HG03521 (cell line): ENCODE data around the gene SEMA5A.

Experiments
- ATAC-seq: cut with Tn5 transposase; IDR thresholded peaks from one replicate; pipeline ENCODE4 v1.9.1; 2021; ENCODE audit warnings: mild to moderate bottlenecking, moderate library complexity; ENCODE audit not compliant: unreplicated experiment

SEMA5A gene

GRCh38 chr5:9545992-9546851 is at the start of gene SEMA5A:
TSS of gene SEMA5A (minus strand) at chr5:9546075. CDS start at chr5:9379946, 166,129 bp downstream.
- no peak for ATAC-seq

GRCh38 chr5:9594913-9595312 is 49.0 kb upstream of the SEMA5A start:
- ATAC-seq, result no peak

- ATAC-seq, result no peak
Observed at GRCh38 chr5:9589049-9589835, 43.4 kb upstream of the SEMA5A start.

GRCh38 chr5:9588254-9588653 is 42.4 kb upstream of the SEMA5A start:
- no peak for ATAC-seq

DNA sequence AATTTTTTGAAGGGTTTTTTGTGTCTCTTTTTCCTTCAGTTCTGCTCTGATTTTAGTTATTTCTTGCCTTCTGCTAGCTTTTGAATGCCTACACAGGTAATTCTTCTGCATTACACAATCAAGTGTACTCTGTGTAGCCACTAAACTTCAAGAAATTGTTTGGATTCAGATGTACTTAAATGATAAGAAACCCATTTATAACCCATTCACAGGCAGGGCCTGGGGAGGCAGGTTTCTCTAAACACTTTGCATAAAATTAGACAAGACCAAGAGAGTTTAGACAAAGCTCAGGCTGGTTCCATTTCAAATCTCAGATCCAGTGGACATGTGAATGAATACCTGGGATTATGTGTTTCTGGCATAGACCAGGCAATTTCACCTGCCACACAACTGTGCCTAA is 41.3 kb upstream of the SEMA5A start:
- no peak for ATAC-seq

DNA sequence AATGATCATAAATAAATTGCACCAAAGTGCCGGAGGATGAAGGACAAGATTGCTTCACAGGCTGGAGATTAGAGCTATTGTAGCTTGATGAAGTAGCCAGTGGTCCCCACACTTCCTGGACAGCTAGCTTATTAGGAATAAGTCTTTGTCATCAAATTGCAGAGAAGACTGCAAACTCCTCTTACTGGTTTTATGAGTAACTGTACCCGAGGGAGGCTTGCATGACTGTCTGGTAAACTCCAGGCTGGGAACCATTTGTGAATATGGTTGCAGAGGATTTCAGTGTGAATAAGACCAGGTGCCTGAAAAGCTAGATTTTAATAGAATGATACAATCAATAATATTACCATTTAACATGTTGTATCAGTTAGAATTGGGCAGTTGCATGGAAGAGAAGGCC is 36.5 kb upstream of the SEMA5A start:
- no peak for ATAC-seq

DNA sequence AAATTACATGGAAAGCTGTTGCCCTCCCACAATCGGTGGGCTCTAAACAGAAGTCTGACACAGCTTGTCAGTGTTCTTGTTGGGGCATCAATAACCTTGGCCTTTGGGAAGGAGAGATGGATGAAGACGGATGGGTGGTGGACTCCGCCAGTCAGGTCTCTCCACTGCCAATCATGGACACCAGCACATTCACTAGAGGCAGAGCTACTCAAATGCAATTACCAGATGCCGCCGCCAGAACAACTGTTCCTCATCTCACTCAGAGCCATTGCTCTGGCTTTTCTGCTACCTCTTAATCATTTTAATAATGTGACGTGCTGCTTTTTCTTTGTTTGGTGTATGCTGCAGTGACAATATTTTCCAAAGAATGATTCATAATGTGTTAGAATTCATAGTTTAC is 27.9 kb upstream of the SEMA5A start:
- no peak for ATAC-seq

- no peak for ATAC-seq
Observed at GRCh38 chr5:9572246-9572645, 26.4 kb upstream of the SEMA5A start.

GRCh38 chr5:9570876-9571275 is 25.0 kb upstream of the SEMA5A start:
- no peak for ATAC-seq

GRCh38 chr5:9567039-9567438 is 21.2 kb upstream of the SEMA5A start:
- no peak for ATAC-seq

GRCh38 chr5:9564752-9565151 is 18.9 kb upstream of the SEMA5A start:
- ATAC-seq, result no peak

DNA sequence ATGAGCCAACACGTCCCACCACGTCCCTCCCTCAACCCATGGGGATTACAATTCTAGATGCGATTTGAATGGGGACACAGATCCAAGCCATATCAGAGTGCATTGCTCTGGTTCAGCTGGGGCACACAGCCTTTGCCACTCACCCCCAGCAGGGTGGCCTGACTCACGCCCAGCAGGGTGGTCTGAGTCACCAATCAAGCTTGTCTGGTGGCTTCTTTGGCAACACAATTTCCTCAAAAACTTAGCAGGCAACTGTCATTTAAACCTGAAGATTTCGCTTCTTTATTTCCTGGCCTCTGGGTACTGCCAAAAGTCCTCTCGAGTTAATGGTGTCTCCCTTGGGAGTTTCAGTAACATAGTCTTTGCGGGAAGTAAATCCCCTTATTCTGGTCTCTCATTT is 16.3 kb upstream of the SEMA5A start:
- ATAC-seq, result no peak

- ATAC-seq, result no peak
Observed at GRCh38 chr5:9559965-9560364, 14.1 kb upstream of the SEMA5A start.

- ATAC-seq, result no peak
Observed at GRCh38 chr5:9558319-9558965, 12.6 kb upstream of the SEMA5A start.

DNA sequence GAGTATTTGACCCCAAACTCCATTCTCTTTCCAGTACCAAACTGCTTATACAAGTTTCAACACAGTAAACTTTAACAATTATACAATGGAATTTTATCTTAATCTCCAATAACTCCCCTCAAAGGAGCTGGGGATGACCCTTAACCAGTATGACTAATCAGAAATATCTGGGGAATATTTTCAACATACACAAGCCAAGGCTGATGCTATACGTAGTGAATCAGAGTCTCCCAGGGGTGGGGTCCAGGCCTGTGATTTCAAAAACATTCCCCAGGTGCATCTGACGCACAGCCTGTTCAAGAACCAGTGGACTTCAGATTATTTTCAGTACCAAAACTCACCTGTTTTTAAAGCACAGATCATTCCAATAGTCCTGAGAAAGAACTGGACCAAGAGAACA is 11.8 kb upstream of the SEMA5A start:
- ATAC-seq, result no peak

- ATAC-seq, result no peak
Observed at GRCh38 chr5:9555961-9556360, 10.1 kb upstream of the SEMA5A start.

- no peak for ATAC-seq
Observed at GRCh38 chr5:9554122-9554521, 8.2 kb upstream of the SEMA5A start.

- ATAC-seq, result no peak
Observed at GRCh38 chr5:9553561-9553960, 7.7 kb upstream of the SEMA5A start.

- no peak for ATAC-seq
Observed at GRCh38 chr5:9551567-9552537, 6.0 kb upstream of the SEMA5A start.

DNA sequence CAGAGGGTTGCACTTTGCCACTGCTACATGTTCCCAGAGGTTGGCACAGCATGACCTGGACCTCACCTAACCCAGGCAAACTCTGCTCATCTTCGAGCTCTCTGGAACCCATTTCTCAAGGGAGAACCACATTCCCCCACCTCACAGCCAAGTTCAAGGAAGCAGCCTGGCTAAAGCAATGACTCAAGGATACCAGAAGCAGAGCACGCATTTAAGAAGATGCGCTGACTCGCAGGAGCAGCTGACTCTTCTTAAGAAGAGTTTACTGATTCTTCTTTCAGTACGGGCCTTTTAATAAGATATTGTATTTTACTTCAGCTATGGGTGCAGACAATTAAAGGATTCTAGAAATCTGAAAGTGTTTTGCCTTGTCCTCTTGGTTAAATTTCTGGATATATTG is 4.1 kb upstream of the SEMA5A start:
- ATAC-seq, result no peak
